ENCODE measurements around the gene PSMD9. TPM values are rescaled to one million over a fixed set of nuclear protein-coding genes. Genes with fewer than 3 reads are reported as not detected.

Gene PSMD9
- total RNA-seq, 4 donors from 2014 or later, result 31.1 to 92.7 (median 61.1) TPM

DNA sequence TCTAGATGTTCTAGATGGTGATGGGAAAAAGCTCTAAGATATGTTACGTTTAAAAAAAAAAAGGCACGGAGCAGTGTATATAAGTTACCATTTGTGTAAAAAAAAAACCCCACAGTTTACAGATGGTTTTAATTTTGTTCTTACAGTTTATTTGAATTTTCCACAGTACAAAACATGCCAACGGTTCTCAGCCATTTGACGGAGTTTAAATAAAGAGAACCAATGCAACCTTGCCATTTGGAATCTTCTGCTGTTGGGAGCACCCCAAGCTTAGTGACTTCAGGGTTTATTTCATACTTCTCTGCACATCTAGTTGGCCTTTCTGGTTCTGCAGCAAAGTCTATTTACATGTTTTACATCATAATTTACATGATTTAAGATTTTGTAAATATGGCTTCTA is 22.3 kb upstream of the PSMD9 start:
- TF ChIP-seq, protein P1, sequence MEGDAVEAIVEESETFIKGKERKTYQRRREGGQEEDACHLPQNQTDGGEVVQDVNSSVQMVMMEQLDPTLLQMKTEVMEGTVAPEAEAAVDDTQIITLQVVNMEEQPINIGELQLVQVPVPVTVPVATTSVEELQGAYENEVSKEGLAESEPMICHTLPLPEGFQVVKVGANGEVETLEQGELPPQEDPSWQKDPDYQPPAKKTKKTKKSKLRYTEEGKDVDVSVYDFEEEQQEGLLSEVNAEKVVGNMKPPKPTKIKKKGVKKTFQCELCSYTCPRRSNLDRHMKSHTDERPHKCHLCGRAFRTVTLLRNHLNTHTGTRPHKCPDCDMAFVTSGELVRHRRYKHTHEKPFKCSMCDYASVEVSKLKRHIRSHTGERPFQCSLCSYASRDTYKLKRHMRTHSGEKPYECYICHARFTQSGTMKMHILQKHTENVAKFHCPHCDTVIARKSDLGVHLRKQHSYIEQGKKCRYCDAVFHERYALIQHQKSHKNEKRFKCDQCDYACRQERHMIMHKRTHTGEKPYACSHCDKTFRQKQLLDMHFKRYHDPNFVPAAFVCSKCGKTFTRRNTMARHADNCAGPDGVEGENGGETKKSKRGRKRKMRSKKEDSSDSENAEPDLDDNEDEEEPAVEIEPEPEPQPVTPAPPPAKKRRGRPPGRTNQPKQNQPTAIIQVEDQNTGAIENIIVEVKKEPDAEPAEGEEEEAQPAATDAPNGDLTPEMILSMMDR (IDR thresholded peaks at IDR 0.05; ENCODE audit: low read depth), result no peak

- TF ChIP-seq, protein P1 (IDR thresholded peaks at IDR 0.05; ENCODE audit: low read depth), result no peak
Observed at GRCh38 chr12:121871467-121871866, 17.1 kb upstream of the PSMD9 start.

DNA sequence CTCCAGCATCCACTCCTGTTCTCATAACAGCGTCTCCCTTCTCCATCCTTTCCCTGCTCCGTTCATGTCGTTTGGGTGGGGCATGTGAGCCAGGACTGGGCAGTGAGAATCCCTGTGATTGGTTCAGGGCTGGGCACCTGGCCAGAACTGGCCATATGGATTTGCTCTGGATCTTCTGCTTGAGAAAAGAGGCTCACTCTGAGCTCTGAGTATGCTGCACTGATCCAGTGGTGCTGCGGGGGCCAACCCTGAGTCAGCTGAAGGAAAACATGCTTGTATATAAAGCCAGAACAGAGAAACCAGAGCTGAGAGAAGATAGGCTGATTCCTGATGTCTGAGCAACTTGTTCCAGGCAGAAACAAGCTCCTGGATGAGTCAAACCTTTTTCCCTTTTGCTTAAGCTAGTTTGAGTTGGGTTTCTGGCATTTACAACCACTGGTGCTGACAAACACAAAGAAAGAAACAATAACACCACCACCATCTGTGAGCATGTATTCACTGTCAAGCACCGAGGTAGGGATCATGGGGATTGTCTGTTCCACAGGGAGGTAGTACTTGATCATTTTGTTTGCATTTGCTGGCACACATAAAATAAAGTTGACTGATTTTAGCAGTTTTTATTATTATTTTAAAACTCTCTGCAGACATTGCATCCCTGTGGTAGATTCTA is 15.9 kb upstream of the PSMD9 start:
- TF ChIP-seq, protein P1 (IDR thresholded peaks at IDR 0.05; ENCODE audit: low read depth), result no peak

DNA sequence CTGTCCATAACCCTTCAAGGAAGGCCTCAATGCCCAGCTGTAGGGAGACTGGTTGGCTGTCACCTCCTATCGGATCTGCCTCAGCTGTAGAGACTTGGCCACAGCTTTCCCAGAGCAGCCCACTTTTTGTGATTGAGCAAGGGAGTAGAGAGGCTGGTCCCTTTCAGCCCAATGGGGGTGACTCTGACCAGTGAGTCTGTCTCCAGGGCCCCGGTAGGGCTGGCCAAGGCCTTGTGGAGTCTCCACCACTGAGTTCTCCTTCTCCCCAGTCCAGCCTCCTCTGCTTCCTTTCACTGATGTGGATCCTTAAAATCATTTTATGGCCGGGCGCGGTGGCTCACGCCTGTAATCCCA is 15.4 kb upstream of the PSMD9 start:
- TF ChIP-seq, protein P1 (IDR thresholded peaks at IDR 0.05; ENCODE audit: low read depth), result no peak

DNA sequence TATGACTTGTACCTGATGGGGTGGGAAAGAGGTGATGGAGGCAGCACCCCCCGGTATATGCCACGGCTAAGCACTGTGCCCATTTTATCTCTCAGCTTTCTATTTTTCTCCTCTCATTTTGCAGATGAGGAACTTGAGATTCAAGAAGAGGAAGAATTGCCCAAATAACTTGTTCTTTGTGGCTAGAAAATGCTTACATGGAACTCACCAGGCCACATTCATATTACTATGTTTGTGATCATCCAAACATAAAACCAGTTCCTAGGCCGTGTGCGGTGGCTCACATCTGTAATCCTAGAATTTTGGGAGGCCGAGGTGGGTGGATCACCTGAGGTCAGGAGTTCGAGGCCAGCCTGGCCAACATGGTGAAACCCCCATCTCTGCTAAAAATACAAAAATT is 14.5 kb upstream of the PSMD9 start:
- TF ChIP-seq, protein P1 (IDR thresholded peaks at IDR 0.05; ENCODE audit: low read depth), result no peak

- TF ChIP-seq, protein P1 (IDR thresholded peaks at IDR 0.05; ENCODE audit: low read depth), result no peak
Observed at GRCh38 chr12:121875582-121875981, 13.0 kb upstream of the PSMD9 start.

- TF ChIP-seq, protein P1 (IDR thresholded peaks at IDR 0.05; ENCODE audit: low read depth), result no peak
Observed at GRCh38 chr12:121883315-121883660, 5.3 kb upstream of the PSMD9 start.
